SHP77 (cell line): ENCODE data around the gene CBLN3.

ENCODE experiments used
- DNase-seq, 2 experiments: peaks; one replicate each; lab custom pipeline; 2025; lab: John Stamatoyannopoulos, UW

CBLN3 gene

GRCh38 chr14:24381363-24382063 lies 48.0 kb downstream of the CBLN3 start:
- no peak for DNase-seq

- DNase-seq = no peak
Measured at GRCh38 chr14:24379907-24380730, 49.3 kb downstream of the CBLN3 start.

GRCh38 chr14:24378981-24379906 lies 50.2 kb downstream of the CBLN3 start:
- no peak for DNase-seq

- no peak for DNase-seq
Measured at GRCh38 chr14:24378327-24378726, 51.1 kb downstream of the CBLN3 start.

- no peak for DNase-seq
Measured at GRCh38 chr14:24377657-24378056, 51.8 kb downstream of the CBLN3 start.

GRCh38 chr14:24377126-24377525 lies 52.3 kb downstream of the CBLN3 start:
- DNase-seq = no peak
